Measurements from ENCODE around the gene CTXN1.
A peak's percentile ranks its signal among the peaks of the same experiment; 100 is the strongest.
"Not testable (repeated sequence)": the region's sequence is repeated elsewhere in the genome, so short reads cannot be mapped to it uniquely, and the experiment has no call there.

The CTXN1 gene

GRCh38 chr19:7947939-7948338 is 22.0 kb upstream of the CTXN1 start:
- no peak for DNase-seq (ENCODE audit: low read depth in 2 of 2)

GRCh38 chr19:7944177-7944761 is 18.3 kb upstream of the CTXN1 start:
- DNase-seq (ENCODE audit: low read depth in 2 of 2) = peak; percentile 81 to 86

GRCh38 chr19:7943444-7944176 is 17.7 kb upstream of the CTXN1 start, which contains the start of gene TIMM44:
TIMM44 (minus strand) TSS chr19:7943666; CDS start chr19:7943651, 15 bp downstream.
- DNase-seq (ENCODE audit: low read depth in 2 of 2) = peak; percentile 96 to 97

- no peak for DNase-seq (ENCODE audit: low read depth in 2 of 2)
Observed at GRCh38 chr19:7942981-7943443, 17.1 kb upstream of the CTXN1 start.

GRCh38 chr19:7941895-7942596 is 16.1 kb upstream of the CTXN1 start:
- DNase-seq (ENCODE audit: low read depth in 2 of 2) = no peak

- no peak for DNase-seq (ENCODE audit: low read depth in 2 of 2)
Observed at GRCh38 chr19:7940841-7941240, 14.9 kb upstream of the CTXN1 start.

GRCh38 chr19:7934766-7935165 is 8.8 kb upstream of the CTXN1 start:
- no peak for DNase-seq (ENCODE audit: low read depth in 2 of 2)

- DNase-seq (ENCODE audit: low read depth in 2 of 2) = no peak
Observed at GRCh38 chr19:7933828-7934725, 8.1 kb upstream of the CTXN1 start.

- no peak for DNase-seq (ENCODE audit: low read depth in 2 of 2)
Observed at GRCh38 chr19:7933411-7933810, 7.5 kb upstream of the CTXN1 start.

- no peak for DNase-seq (ENCODE audit: low read depth in 2 of 2)
Observed at GRCh38 chr19:7932930-7933300, 7.0 kb upstream of the CTXN1 start.

GRCh38 chr19:7932276-7932929 is 6.5 kb upstream of the CTXN1 start:
- no peak for DNase-seq (ENCODE audit: low read depth in 2 of 2)

GRCh38 chr19:7931221-7932061 is 5.5 kb upstream of the CTXN1 start:
- DNase-seq (ENCODE audit: low read depth in 2 of 2) = no peak

GRCh38 chr19:7930765-7931164 is 4.8 kb upstream of the CTXN1 start:
- DNase-seq (ENCODE audit: low read depth in 2 of 2) = no peak

- not testable (repeated sequence) for DNase-seq (ENCODE audit: low read depth in 2 of 2)
Observed at GRCh38 chr19:7930030-7930429, 4.1 kb upstream of the CTXN1 start.

GRCh38 chr19:7928741-7929701 is 3.1 kb upstream of the CTXN1 start:
- peak in 1 of 2 donors; percentile 35 for DNase-seq (ENCODE audit: low read depth in 2 of 2)

GRCh38 chr19:7928334-7928706 is 2.4 kb upstream of the CTXN1 start:
- no peak for DNase-seq (ENCODE audit: low read depth in 2 of 2)

GRCh38 chr19:7927605-7928333 is 1.8 kb upstream of the CTXN1 start:
- no peak for DNase-seq (ENCODE audit: low read depth in 2 of 2)

All from activated CD4-positive, alpha-beta T cell treated with anti-CD3 and anti-CD28 coated beads for 24 hours (primary cell).